GM12873 (cell line): ENCODE results near the gene GARIN6.

ENCODE experiments used
- CTCF ChIP-seq: IDR thresholded peaks from 2 replicates; pipeline ENCODE4 v1.5.1; 2012; ENCODE audit warnings: low read depth, mild to moderate bottlenecking, moderate library complexity, low read length, control low read depth; ENCODE audit not compliant: insufficient read depth; ENCODE audit errors: missing control alignments

GARIN6 gene

GRCh38 chr12:99670635-99671034, 23.1 kb downstream of the GARIN6 start:
- no peak for TF ChIP-seq CTCF

- no peak for TF ChIP-seq CTCF
Observed at GRCh38 chr12:99680276-99680675, 32.7 kb downstream of the GARIN6 start.

- no peak for TF ChIP-seq CTCF
Observed at GRCh38 chr12:99686142-99686541, 38.6 kb downstream of the GARIN6 start.

- no peak for TF ChIP-seq CTCF
Observed at GRCh38 chr12:99695050-99695449, 47.5 kb downstream of the GARIN6 start.
